T-helper 1 cell treated with Interleukin-12 subunit alpha and Interleukin-12 subunit beta and Interleukin-4 antibody, amounts not matched to agents 30 ng/mL and 1 ng/mL, for 36 hours (primary cell): Measurements from ENCODE around the gene RAB11B. TPM values are rescaled to one million over a fixed set of nuclear protein-coding genes. Genes with fewer than 3 reads are reported as not detected.

ENCODE experiments used
- total RNA-seq: library from RNA; stranded (reverse); gene quantifications from 2 replicates; pipeline ENCODE4 v1.2.3, GENCODE V29; 2022

Gene RAB11B
- total RNA-seq, 1 donor from 2014 or later = 93.7 TPM

Other genes starting within 250 kb of the RAB11B start
- 0.02 TPM in 2 replicates for gene FBN3, start 240.8 kb upstream of the RAB11B start, total RNA-seq
- 29.8 and 37.2 TPM in 2 replicates for gene CERS4, start 181.0 kb upstream of the RAB11B start, total RNA-seq
- 54.9 and 55.9 TPM in 2 replicates for gene CD320, start 82.0 kb upstream of the RAB11B start, total RNA-seq
- gene NDUFA7, start 69.0 kb upstream of the RAB11B start, total RNA-seq = 45.6 and 46.6 TPM in 2 replicates
- 1,918 and 1,996 TPM in 2 replicates for gene RPS28, start 68.9 kb upstream of the RAB11B start, total RNA-seq
- 1.1 and 1.5 TPM in 2 replicates for gene KANK3, start 47.1 kb upstream of the RAB11B start, total RNA-seq
- gene ANGPTL4, start 26.2 kb upstream of the RAB11B start, total RNA-seq = 0.68 and 0.74 TPM in 2 replicates
- 19.0 and 23.9 TPM in 2 replicates for gene MARCHF2, start 22.9 kb downstream of the RAB11B start, total RNA-seq
- gene HNRNPM, start 54.6 kb downstream of the RAB11B start, total RNA-seq = 280 and 289 TPM in 2 replicates
- 1.2 and 1.7 TPM in 2 replicates for gene PRAM1, start 112.3 kb downstream of the RAB11B start, total RNA-seq
- 32.5 and 32.6 TPM in 2 replicates for gene ZNF414, start 123.8 kb downstream of the RAB11B start, total RNA-seq
- 436 and 438 TPM in 2 replicates for gene MYO1F, start 187.1 kb downstream of the RAB11B start, total RNA-seq
- gene ADAMTS10, start 220.4 kb downstream of the RAB11B start, total RNA-seq = 9.9 and 10.1 TPM in 2 replicates
- gene NFILZ, start 240.3 kb downstream of the RAB11B start, total RNA-seq = not detected in 2 replicates